HepG2 (cell line): ENCODE data around the gene HNRNPUL1. TPM values are rescaled to one million over a fixed set of nuclear protein-coding genes. Genes with fewer than 3 reads are reported as not detected.

ENCODE experiments used
- FOXO1 ChIP-seq: sonication (generic); formaldehyde crosslinking; IDR thresholded peaks from 2 replicates; pipeline ENCODE4 v1.4.0; 2020; ENCODE audit warnings: missing genetic modification reagents
- HOXA3 ChIP-seq: sonication (generic); formaldehyde crosslinking; IDR thresholded peaks from 2 replicates; pipeline ENCODE4 v1.5.0; 2020; ENCODE audit warnings: missing genetic modification reagents
- JUND ChIP-seq: sonication (generic); formaldehyde crosslinking; IDR thresholded peaks from 2 replicates; pipeline ENCODE4 v1.8.0; 2022; ENCODE audit warnings: mild to moderate bottlenecking, missing genetic modification reagents
- KMT2B ChIP-seq: IDR thresholded peaks from 2 replicates; pipeline ENCODE4 v1.6.1; 2016; ENCODE audit warnings: missing genetic modification reagents, missing compliant biosample characterization
- MAFK ChIP-seq, 2 experiments: IDR thresholded peaks in 1 of 2; conservative IDR thresholded peaks in 1 of 2; 2 replicates each; pipeline ENCODE4 v1.6.1; 2011; ENCODE audit warnings: improper control_type of control experiment in 2 of 2, low read length in 2 of 2
- MTF2 ChIP-seq: sonication (generic); formaldehyde crosslinking; IDR thresholded peaks from 2 replicates; pipeline ENCODE4 v1.5.0; 2020; ENCODE audit warnings: missing genetic modification reagents, borderline replicate concordance
- NCOA2 ChIP-seq: sonication (generic); formaldehyde crosslinking; IDR thresholded peaks from 2 replicates; pipeline ENCODE4 v1.8.0; 2022; ENCODE audit warnings: inconsistent platforms
- POLR2A ChIP-seq, 2 experiments: IDR thresholded peaks; 2 replicates each; pipeline ENCODE4 v1.6.1; 2011; ENCODE audit warnings: low read depth in 2 of 2, low read length in 2 of 2, mild to moderate bottlenecking in 1 of 2, moderate library complexity in 1 of 2; ENCODE audit not compliant: insufficient read depth in 1 of 2
- RARA ChIP-seq: IDR thresholded peaks from 2 replicates; pipeline ENCODE4 v1.6.1; 2016; ENCODE audit warnings: missing genetic modification reagents, missing compliant biosample characterization
- SALL1 ChIP-seq: sonication (generic); formaldehyde crosslinking; IDR thresholded peaks from 2 replicates; pipeline ENCODE4 v1.8.0; 2022; ENCODE audit warnings: mild to moderate bottlenecking, missing genetic modification reagents
- SETDB1 ChIP-seq: sonication (generic); formaldehyde crosslinking; IDR thresholded peaks from 2 replicates; pipeline ENCODE4 v1.5.1; 2020; ENCODE audit warnings: missing genetic modification reagents, mild to moderate bottlenecking, borderline replicate concordance
- SIN3B ChIP-seq: fragments of 150-350 bp; IDR thresholded peaks from 2 replicates; pipeline ENCODE4 v1.6.1; 2014; ENCODE audit warnings: low read length
- ZBTB21 ChIP-seq: sonication (generic); formaldehyde crosslinking; IDR thresholded peaks from 2 replicates; pipeline ENCODE4 v1.4.0; 2020; ENCODE audit warnings: missing genetic modification reagents
- ZBTB49 ChIP-seq: sonication (generic); formaldehyde crosslinking; IDR thresholded peaks from 2 replicates; pipeline ENCODE4 v1.4.0; 2020; ENCODE audit warnings: missing genetic modification reagents, borderline replicate concordance
- ZNF431 ChIP-seq: sonication (generic); formaldehyde crosslinking; IDR thresholded peaks from 2 replicates; pipeline ENCODE4 v1.9.0; 2022; ENCODE audit warnings: missing genetic modification reagents, low read depth, mild to moderate bottlenecking, borderline replicate concordance
- ZNF530 ChIP-seq: sonication (generic); formaldehyde crosslinking; IDR thresholded peaks from 2 replicates; pipeline ENCODE4 v1.5.0; 2020; ENCODE audit warnings: low read depth, mild to moderate bottlenecking, missing genetic modification reagents
- ZNF672 ChIP-seq: sonication (generic); formaldehyde crosslinking; IDR thresholded peaks from 2 replicates; pipeline ENCODE4 v1.8.1; 2022; ENCODE audit warnings: missing genetic modification reagents
- polyA plus RNA-seq, 8 experiments: library from polyadenylated mRNA; depleted of rRNA in 3 of 8; stranded (reverse) in 7 of 8; unstranded in 1 of 8; fragments of >200 nt; fragmentation: Illumina TruSeq in 4 of 8; extraction: Trizol in 4 of 8; gene quantifications; 2 replicates each; pipeline versions ENCODE4 v1.2.1 to v1.2.3, GENCODE V29; 2011 to 2016; ENCODE audit warnings: low read depth in 4 of 8, missing spikeins in 1 of 8, mixed read lengths in 1 of 8; ENCODE audit not compliant: insufficient read depth in 1 of 8
- total RNA-seq, 5 experiments: library from RNA; depleted of rRNA; stranded (reverse); fragments of >200 nt; fragmentation: Illumina TruSeq; extraction: Trizol; gene quantifications; 2 replicates each; pipeline ENCODE4 v1.2.3, GENCODE V29; 2016; ENCODE audit warnings: low read depth in 1 of 5
- TF ChIP-seq, protein P1 (sequence below): sonication (generic); formaldehyde crosslinking; IDR thresholded peaks from 2 replicates; pipeline ENCODE4 v1.4.0; 2020; ENCODE audit warnings: missing genetic modification reagents
- TF ChIP-seq, protein P2 (sequence below): sonication (generic); formaldehyde crosslinking; IDR thresholded peaks from 2 replicates; pipeline ENCODE4 v1.9.0; 2021; ENCODE audit warnings: mild to moderate bottlenecking, missing genetic modification reagents
- TF ChIP-seq, protein P3 (sequence below): IDR thresholded peaks from 2 replicates; pipeline ENCODE4 v1.6.1; 2016; ENCODE audit warnings: low read depth

HNRNPUL1 gene
- total and polyA plus RNA-seq, 2 of the 13 experiments (the other 11 are each of a cell fraction or from before 2014, with no cell fraction given): 30.9 to 81.7 TPM

GRCh38 chr19:41226053-41226873 lies 37.9 kb upstream of the HNRNPUL1 start (continued):
- no peak for TF ChIP-seq ZBTB49 (CRISPR knock-in tag)
- no peak for TF ChIP-seq ZBTB21 (CRISPR knock-in tag)
- no peak for TF ChIP-seq ZNF530
- peak; percentile 31; the same call in 1 of the 2 replicates for TF ChIP-seq KMT2B (CRISPR knock-in tag)
- TF ChIP-seq, protein P1, sequence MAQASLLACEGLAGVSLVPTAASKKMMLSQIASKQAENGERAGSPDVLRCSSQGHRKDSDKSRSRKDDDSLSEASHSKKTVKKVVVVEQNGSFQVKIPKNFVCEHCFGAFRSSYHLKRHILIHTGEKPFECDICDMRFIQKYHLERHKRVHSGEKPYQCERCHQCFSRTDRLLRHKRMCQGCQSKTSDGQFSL (CRISPR knock-in tag): no peak
- TF ChIP-seq, protein P2, sequence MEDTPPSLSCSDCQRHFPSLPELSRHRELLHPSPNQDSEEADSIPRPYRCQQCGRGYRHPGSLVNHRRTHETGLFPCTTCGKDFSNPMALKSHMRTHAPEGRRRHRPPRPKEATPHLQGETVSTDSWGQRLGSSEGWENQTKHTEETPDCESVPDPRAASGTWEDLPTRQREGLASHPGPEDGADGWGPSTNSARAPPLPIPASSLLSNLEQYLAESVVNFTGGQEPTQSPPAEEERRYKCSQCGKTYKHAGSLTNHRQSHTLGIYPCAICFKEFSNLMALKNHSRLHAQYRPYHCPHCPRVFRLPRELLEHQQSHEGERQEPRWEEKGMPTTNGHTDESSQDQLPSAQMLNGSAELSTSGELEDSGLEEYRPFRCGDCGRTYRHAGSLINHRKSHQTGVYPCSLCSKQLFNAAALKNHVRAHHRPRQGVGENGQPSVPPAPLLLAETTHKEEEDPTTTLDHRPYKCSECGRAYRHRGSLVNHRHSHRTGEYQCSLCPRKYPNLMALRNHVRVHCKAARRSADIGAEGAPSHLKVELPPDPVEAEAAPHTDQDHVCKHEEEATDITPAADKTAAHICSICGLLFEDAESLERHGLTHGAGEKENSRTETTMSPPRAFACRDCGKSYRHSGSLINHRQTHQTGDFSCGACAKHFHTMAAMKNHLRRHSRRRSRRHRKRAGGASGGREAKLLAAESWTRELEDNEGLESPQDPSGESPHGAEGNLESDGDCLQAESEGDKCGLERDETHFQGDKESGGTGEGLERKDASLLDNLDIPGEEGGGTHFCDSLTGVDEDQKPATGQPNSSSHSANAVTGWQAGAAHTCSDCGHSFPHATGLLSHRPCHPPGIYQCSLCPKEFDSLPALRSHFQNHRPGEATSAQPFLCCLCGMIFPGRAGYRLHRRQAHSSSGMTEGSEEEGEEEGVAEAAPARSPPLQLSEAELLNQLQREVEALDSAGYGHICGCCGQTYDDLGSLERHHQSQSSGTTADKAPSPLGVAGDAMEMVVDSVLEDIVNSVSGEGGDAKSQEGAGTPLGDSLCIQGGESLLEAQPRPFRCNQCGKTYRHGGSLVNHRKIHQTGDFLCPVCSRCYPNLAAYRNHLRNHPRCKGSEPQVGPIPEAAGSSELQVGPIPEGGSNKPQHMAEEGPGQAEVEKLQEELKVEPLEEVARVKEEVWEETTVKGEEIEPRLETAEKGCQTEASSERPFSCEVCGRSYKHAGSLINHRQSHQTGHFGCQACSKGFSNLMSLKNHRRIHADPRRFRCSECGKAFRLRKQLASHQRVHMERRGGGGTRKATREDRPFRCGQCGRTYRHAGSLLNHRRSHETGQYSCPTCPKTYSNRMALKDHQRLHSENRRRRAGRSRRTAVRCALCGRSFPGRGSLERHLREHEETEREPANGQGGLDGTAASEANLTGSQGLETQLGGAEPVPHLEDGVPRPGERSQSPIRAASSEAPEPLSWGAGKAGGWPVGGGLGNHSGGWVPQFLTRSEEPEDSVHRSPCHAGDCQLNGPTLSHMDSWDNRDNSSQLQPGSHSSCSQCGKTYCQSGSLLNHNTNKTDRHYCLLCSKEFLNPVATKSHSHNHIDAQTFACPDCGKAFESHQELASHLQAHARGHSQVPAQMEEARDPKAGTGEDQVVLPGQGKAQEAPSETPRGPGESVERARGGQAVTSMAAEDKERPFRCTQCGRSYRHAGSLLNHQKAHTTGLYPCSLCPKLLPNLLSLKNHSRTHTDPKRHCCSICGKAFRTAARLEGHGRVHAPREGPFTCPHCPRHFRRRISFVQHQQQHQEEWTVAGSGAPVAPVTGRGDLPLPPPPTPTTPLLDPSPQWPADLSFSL (CRISPR knock-in tag): peak; percentile 66
- peak; percentile 12; the same call in 1 of the 2 replicates for TF ChIP-seq HOXA3 (CRISPR knock-in tag)
- TF ChIP-seq ZNF431: no peak
- TF ChIP-seq NCOA2 (CRISPR knock-in tag): peak; percentile 25; the same call in 1 of the 2 replicates
- TF ChIP-seq MAFK (conservative IDR thresholded peaks at IDR 0.05 in 1 of 2, IDR thresholded peaks at IDR 0.05 in 1 of 2; ENCODE audit: low read length in 2 of 2): no peak
- TF ChIP-seq MTF2 (CRISPR knock-in tag): peak; percentile 88; the same call in 1 of the 2 replicates
- no peak for TF ChIP-seq JUND
- TF ChIP-seq RARA (CRISPR knock-in tag): peak; percentile 31; the same call in 1 of the 2 replicates
- TF ChIP-seq SIN3B: no peak
- TF ChIP-seq SALL1 (CRISPR knock-in tag): peak; percentile 59
- TF ChIP-seq SETDB1 (CRISPR knock-in tag): no peak
- TF ChIP-seq POLR2A (IDR thresholded peaks at IDR 0.05; ENCODE audit: insufficient read depth in 1 of 2, low read depth in 2 of 2, low read length in 2 of 2): peak; percentile 46 to 77; a peak in 3 of 4 replicates
- no peak for TF ChIP-seq ZNF672 (CRISPR knock-in tag)
- peak; percentile 42; the same call in 1 of the 2 replicates for TF ChIP-seq FOXO1 (CRISPR knock-in tag)
- TF ChIP-seq, protein P3, sequence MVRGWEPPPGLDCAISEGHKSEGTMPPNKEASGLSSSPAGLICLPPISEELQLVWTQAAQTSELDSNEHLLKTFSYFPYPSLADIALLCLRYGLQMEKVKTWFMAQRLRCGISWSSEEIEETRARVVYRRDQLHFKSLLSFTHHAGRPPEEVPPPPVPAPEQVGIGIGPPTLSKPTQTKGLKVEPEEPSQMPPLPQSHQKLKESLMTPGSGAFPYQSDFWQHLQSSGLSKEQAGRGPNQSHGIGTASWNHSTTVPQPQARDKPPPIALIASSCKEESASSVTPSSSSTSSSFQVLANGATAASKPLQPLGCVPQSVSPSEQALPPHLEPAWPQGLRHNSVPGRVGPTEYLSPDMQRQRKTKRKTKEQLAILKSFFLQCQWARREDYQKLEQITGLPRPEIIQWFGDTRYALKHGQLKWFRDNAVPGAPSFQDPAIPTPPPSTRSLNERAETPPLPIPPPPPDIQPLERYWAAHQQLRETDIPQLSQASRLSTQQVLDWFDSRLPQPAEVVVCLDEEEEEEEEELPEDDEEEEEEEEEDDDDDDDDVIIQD (CRISPR knock-in tag): no peak
